ENCODE data around the gene SART3.
"Not testable (repeated sequence)": the region's sequence is repeated elsewhere in the genome, so short reads cannot be mapped to it uniquely, and the experiment has no call there.

SART3 gene

DNA sequence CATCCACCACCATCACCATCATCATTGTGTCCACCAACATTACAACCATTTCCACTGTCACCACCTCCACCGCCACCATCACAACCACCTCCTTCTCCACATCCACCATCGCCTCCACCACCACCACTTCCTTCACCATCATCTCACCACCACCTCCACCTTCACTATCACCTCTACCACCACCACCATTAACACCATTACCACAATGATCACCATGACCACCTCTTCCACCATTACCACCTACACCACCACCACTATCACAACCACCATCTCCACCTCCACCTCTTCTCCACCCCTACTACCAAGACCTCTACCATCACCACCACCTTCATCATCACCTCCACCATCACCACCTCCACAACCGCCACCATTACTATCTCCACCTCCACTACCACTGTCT lies 17.8 kb upstream of the SART3 start:
- no peak for DNase-seq

DNA sequence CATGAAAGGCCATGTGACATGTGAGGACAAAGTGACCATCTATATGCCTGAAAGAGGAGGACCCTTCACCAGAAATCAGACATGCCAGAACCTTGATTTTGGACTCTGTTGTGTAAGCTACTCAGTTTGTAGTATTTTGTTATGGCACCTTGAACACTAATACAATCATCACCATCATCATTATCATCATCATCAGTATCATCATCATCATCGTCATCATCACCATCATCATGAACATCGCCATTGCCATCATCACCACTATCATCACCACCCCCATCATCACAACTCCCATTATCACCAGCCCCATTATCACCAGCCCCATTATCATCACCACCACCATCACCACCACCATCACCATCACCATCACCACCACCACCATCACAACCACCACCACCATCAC lies 17.3 kb upstream of the SART3 start:
- DNase-seq = no peak

DNA sequence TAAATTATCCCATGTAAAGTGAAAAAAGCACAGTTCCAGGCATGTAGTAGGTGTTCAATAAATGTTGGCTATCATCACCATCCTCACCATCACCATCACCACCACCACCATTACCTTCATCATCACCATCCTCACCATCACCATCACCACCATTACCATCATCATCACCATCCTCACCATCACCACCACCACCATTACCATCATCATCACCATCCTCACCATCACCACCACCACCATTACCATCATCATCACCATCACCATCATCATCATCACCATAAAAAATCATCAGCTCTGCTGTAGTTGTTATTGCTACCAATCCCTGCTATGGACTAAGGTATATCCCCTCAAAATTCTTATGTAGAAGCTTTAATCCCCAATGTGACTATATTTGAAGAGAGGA lies 16.5 kb upstream of the SART3 start:
- DNase-seq = no peak

DNA sequence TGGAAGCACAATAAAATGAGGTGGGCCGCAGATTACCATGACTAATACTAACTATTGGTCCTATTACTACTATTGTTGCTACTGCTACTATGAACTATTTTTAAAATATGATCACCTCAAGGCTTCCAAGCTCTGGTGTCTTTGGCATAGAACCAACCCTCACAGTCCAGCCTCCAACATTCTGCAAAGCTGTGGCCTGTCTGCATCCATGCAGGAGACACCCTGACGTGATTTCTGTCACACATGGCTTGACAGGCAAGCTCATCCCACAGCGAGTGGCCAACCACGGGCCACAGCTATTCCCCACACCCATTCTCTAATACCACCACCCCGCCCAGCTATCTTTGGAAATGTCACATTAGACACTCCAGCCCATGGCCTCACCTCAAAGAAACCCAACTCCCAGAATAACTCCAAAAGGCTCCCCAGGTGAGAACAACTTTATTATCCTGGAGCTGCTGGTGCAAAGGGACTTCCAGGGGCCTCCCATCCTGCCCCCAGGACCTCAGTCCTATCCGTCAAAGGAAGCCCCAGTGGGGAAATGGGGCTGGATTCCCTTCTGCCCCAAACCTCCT lies 15.8 kb upstream of the SART3 start:
- no peak for DNase-seq

DNA sequence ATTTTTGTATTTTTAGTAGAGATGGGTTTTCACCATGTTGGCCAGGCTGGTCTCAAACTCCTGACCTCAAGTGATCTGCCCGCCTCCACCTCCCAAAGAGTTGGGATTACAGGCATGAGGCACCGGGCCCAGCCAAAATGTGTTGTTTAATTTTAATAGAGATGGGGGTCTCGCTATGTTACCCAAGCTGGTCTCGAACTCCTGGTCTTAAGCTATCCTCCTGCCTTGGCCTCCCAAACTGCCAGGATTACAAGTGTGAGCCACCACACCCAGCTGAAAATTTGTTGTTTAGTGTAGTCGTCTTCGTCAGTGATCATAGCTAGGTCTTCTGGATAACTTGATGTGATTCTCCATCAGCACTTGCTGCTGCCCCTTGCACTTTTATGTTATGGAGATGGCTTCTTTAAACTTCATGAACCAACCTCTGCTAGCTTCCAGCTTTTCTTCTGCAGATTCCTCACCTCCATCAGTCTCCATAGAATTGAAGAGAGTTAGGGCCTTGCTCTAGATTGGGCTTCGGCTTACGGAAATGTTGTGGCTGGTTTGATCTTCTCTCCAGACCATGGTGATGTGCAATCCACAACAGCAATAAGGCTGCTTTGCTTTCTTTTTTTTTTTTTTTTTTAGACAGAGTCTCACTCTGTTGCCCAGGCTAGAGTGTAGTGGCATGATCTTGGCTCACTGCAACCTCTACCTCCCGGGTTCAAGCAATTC lies 14.4 kb upstream of the SART3 start:
- DNase-seq = no peak

DNA sequence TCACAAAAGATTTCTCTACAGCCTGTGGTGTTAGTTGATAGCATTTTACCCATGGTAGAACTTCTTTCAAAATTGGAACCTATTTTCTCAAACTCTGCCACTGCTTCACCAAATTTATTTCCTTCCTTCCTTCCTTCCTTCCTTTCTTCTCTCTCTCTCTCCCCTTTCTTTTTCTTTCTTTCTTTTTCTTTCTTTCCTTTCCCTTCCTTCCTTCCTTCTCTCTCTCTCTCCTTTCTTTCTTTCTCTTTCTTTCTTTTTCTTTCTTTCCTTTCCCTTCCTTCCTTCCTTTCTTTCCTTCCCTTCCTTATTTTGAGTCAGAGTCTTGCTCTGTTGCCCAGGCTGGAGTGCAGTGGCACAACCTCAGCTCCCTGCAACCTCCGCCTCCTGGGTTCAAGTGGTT lies 13.3 kb upstream of the SART3 start:
- DNase-seq = not testable (repeated sequence)

DNA sequence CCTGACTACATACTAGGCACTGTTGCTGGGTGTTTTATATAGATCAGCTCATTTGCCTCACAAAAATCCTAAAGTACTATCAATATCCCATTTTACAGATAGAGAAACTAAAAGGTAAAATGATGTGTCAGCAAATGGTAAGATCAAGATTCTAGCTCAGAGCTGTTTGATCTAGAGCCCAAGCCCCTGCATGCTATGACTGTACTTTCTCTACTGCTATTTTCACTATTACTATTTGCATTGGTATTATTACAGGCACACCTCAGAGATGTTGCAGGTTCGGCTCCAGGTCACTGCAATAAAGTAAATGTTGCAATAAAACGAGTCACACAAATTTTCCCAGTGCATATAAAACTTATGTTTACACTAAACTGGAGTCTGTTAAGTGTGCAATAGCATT lies 12.3 kb upstream of the SART3 start:
- no peak for DNase-seq

DNA sequence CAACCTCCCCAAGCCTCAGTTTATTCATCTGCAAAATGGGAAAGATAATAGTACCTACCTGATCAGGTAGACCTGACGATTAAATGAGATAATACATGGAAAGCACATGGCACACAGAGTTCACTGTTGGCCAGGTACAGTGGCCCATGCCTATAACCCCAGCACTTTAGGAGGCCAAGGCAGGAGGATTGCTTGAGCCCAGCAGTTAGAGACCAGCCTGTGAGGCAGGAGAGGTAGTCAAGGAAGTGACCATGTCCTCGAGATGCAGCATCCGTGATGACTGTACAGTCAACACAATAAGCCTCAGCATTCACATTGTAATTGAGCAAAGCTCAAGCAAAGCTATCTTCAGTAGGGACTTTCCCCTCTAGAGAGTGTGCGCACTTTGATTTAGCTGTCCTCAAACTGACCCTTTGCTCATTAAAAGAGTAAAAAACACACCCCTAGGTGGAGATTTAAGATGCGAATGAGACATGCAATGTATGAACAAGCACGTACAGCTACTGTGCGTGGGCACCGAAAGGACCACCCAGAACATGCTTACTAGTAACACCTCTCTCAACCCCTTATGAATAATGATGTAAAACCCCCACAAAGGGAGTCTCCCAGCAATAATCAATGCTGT lies 11.3 kb upstream of the SART3 start:
- no peak for DNase-seq

DNA sequence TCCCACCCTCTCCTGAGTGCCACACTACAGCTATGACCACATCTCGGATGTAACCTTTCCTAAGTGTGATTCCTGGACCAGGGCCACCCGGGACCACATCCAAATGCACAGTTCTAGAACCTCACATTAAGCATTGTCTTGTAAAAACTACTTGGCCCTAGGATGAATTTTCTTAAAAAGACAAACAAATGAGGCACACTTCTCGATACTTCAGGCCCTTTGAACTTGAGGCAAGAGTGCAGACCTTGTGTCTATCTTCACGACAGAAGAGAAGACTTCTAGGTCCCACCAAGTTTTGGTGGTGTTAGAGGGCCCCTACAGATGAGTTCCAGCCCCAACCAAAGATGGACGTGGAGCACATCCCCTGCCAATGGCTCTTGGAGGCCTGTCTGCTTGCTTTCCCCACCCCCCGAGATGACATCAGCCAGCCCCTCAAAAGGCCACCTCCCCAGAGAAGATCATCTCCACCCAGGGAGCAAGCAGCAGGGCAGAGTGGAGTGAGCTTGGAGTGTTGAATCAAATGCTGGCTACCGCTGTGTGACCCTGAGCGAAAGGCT lies 10.7 kb upstream of the SART3 start:
- DNase-seq = no peak

DNA sequence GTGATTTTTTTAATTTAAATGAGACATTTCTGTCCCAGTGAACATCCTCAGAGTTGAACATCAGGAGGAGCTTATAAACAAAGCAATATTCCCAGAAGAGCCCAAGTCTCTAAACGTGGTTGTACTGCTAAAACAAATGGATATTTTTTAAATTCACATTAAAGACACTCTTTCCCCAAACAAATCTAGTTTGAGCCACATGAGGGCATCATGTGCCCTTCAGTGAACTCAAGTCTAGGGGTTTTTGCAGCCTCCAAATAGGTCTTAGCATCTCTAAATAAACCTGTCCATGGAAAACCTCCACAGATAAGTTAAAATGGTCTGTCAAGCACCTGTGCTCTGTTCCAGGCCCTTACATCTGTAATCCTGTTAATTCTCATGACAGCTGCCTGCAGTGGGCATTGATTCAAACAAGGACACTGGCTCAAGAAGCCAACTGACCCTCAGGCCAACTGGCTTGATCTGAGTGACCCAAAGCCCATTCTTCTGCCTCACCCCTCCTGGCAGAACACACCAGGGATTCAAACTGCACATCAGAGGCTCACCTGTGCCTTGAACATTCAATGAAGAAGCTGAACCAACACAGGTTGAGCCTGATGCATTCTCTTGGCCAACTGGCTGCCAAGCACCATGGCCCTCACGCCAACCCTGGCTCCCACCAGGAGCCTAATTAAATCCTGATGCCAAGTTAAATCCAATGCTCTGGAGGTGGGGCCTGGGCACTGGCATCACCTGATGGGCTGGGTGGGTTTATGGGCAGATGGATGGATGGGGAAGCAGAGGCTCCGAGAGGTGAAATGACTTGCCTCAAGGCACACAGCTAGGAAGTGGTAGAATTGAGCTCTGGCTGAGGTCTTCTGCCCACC lies 10.0 kb upstream of the SART3 start:
- no peak for DNase-seq

DNA sequence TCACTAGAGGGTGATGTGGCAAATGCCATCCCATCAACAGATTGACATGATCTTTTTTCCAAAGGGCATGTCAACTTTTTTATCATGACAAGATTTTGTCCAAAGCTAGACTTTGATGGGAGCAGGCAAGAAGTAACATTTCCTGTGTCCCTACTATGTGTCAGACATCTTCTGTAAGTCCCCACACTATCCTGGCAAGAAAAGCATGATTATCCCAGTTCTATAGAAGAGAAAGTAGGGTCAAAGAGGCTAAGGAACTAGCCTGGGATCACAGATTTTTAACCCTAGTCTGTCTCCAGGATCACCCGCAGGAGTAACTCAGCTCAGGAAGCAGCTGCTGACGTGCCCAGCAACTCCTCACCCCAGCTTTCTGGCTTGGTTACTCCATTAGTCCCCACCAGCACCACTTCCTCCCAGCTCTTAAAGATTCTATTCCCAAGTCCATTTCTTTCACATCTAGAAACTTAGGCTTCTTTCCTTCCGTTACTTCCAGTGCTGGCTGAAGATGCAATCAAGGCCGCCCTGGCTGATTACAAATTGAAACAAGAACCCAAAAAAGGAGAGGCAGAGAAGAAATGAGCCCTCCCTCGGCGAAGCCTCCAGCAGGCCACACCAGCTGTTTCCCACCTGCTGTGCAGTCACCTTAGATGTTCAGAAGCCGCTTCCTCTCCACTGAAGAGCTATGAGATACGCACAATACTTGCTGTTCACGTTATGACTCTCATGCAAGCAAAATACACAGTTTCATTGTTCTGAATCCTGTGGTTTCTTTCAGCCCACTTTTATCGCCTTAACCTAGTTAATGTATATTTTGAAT lies 7.6 kb upstream of the SART3 start:
- DNase-seq = no peak

DNA sequence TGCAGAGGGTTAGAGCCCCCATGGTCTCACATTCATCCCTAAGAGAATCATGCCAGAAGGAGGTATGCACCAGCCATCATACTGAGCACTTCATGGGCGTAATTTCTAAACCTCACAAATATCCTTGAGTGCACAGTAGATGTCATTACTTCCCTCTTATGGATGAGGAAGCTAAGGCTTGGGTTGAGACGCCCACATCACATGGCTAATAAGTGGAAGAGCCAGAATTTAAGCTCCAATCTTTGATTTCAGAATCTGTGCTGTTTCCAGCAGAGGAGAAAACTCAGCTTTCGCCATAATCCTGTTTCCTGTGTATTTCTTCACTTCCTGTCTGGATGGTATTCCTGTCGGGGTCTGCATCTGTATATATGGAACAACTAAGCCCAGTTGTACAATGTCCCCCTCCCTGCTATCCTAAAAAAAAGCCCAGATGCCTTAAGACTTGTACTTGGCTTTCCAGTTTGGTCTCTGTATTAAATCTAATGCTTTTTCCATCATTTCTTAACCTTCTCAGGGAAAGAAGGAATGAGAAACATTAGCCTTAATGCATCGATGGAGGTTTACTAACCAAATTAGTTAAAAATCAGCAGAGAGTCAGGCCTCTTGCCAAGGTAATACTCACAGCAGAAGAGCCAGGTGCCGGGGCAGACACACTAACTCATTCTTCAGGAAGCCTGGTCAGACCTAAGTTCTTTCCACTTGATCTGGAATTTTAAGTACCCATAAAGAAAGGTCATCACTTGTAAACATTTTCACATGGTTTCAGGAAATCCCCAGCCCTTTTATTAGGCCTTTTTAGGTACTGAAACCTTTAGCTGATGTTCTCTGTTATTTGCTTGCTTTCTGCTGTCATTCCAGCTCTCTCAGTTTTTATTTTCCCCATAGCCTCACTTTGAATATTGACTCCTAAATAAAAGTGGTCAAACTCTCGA lies 6.7 kb upstream of the SART3 start:
- DNase-seq = no peak

DNA sequence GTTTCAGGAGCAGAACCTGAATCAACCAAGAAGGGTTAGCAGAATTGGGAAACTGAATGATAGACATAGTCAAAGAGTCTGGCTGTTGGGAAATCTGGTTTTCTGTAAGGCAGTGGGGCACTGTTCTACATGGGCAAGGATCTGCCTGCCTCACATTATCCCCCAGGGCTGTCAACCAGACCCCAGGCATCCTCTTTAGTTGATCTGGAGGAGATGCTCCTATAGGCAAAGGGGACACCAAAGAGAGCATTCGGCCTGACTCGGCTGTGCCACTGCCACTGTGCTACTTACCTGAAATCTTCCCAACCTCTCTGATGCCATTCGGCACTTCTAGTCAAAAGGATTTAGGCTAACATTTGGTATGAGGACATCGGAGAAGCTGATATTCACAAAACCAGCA lies 5.5 kb upstream of the SART3 start:
- DNase-seq = no peak

DNA sequence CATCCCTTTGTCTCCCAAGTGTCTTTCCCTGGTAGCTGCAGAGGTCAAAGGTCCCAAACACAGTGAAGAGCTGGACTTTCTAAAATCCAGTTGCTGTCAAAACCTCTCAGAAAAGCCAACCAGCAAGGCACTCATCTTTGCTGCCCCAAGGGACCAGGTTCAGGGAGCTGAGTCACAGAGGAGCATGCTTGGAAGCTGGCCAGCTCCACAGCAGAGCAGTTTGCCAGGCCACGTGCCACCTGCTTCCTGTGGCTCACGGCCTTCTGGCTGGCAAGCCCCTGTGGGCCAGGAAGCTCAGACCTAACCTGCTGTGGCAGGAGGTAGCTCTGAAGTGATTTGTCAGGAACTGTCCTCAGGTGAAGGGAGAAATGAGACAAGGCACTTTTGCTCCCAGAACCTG lies 5.0 kb upstream of the SART3 start:
- DNase-seq = no peak

DNA sequence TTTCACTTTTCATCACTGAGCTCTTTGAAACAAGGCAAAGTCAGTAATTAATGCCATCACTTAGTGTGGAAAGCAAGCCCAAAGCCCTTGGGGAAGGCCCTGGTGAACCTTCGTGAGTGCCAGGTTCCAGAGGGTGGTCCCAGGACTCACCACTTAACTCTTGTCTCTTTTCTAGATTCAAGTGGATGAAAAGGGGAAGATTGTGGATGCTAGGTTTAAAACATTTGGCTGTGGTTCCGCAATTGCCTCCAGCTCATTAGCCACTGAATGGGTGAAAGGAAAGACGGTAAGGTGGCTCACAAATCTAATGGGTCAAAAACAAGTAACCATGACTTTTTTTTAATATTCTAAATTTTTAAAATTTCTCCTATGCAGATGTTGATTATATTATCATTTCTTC lies 4.2 kb upstream of the SART3 start:
- DNase-seq = no peak

DNA sequence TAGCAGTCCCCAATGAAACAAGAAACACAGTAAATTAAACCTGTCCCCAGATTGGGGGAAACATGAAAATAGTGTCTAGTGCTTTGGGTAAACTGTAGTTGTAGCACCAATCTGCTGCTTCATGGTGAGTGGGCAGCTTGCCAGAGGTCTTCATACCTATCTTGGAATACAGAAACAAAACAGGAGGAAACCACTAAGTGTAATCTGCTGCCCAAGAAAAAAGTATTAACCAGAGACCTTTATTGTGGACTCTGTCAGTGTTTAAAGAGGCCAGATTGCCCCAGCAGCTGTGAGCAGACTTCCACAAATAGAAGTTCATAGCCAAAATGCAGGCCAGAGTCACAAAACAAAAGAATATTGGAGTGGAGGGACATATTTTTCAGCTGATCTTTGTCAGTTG lies 3.8 kb upstream of the SART3 start:
- DNase-seq = no peak

DNA sequence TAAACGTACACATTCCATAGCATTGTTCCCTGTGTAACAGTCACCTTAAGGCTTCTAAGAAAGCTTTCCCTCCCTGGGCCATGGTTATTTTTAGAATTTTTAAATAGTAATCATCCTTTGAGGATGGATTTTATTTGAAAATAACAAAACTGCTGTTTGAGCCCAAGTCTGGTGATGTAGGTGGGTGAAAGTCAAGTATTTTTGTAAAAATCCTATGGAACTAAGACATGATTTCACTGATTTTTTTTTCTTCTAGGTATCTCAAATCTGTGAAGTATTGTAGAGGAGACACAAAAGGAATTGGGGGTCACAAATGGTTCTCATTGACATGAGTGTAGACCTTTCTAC lies 2.8 kb upstream of the SART3 start:
- DNase-seq = no peak

DNA sequence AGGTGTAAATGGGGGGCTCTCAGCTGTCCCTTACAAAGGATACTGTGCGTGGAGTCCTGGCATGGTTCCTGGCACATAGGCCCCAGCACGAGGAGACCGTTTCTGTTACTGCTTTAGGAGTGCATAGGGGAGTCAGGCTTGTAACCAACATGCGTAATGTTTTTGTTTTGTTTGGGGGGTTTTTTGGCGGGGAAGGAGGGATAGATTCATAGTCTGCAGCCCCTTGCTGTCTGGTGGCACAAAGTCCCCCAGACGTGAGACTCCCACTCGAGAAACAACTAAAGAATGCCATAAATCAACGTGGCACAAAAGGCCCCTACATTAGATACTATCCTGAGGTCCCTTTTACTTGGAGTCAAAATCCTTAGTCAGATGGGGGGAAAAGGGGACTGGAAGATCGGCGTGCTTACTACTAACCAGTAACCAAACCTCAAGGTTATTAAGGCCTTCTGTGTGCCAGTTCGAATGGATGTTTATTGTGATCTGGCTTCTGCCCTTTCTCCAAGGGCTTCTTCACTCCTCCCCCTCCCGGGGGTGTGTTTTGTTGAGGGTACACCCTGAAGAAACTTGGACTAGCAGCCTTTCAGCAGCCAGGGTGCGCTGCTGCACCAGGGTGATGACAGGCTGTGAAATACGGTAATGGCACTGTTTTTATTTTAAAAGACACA lies 2.3 kb upstream of the SART3 start:
- DNase-seq = peak; percentile 19

DNA sequence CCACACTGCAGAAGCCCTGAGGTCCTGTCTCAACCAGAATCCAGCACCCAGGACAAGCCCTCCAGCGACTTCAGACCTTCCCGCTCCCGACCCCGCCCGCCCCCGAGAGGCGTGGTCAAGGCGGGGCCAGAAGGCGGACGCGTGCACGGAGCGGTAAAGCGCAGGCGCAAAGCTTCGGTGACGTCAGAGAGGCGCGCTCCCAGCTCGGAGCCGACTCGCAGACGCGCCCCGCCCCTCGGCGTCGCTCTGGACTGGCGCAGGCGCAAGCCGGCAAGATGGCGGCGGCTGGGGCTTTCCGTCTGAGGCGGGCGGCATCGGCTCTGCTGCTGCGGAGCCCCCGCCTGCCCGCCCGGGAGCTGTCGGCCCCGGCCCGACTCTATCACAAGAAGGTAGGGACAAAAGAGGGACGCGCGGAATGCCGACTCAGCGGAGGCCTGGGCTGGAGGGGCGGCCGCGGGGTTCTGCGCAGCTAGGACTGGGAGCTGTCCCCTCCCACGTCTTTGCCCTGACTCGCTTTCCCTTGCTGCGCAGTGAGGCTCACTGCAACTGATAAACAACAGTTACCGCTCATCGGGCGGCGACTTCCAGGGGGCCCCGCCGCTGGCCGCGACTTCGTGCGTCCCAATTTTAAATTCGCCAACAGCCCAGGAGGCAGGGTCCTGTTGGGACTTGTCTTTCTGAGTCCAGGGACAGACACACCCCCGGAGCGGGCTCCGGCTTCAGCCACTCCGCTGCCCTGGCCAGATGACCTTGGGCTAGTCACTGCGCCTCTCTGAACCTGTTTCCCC lies 1.6 kb upstream of the SART3 start, which contains the start of gene ISCU:
Gene ISCU (plus strand): TSS at position 249 of the 788 bp plus-strand sequence. CDS start 27 bp downstream, at position 276.
- DNase-seq = peak; percentile 87

DNA sequence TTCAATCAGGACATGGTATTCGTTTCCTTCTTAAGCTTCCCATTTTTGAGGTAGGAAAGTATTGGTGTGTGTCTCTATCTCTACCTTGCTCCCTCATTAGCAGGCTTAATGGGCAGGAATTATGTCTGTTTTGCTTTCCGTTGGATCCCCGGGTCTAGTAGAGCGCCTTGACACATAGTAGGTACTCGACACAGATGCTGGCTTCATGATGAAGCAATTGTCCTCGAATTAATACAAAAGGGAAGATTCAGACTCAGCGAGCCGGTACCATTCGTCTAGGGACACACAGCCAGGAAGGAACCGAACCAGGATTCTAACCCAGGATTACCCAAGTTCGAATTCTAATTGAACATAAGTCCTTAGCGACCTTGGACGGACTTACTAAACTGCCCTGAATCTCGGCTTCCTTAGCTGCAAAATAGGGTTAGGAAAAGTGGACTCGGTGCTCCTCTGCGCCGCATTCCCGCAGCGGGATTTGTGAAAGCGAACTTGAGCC lies 927 bp upstream of the SART3 start:
- DNase-seq = no peak
